Prostate gland (tissue), 2 donors: ENCODE results near the gene HSF5.

ENCODE experiments used
- CTCF ChIP-seq, 4 experiments: fragments of 200-600 bp in 2 of 4; fragments of 450-650 bp in 2 of 4; sonication (generic) in 2 of 4; IDR thresholded peaks; 1 replicate in 3 of 4; 2 replicates in 1 of 4; pipeline ENCODE4 v1.5.1; 2016 to 2019; ENCODE audit warnings: antibody characterized with exemption in 4 of 4, mild to moderate bottlenecking in 2 of 4, moderate library complexity in 2 of 4
- POLR2A ChIP-seq: fragments of 450-650 bp; IDR thresholded peaks from one replicate; pipeline ENCODE4 v1.6.1; 2016; ENCODE audit warnings: antibody characterized with exemption, mild to moderate bottlenecking

GRCh38 chr17:58381124-58382035 is 106.8 kb downstream of the HSF5 start:
- TF ChIP-seq POLR2A (no peak), CTCF (IDR thresholded peaks at IDR 0.05) (no peak)
